GM19239 (cell line): ENCODE data around the gene MARK3.
"Not testable (repeated sequence)": the region's sequence is repeated elsewhere in the genome, so short reads cannot be mapped to it uniquely, and the experiment has no call there.

Experiments
- DNase-seq: peaks from one replicate; pipeline ENCODE4 v3.0.0; 2011; ENCODE audit warnings: low spot score; ENCODE audit not compliant: insufficient read length
- FAIRE-seq: peaks from 2 replicates; lab custom pipeline; 2011; peaks lifted over from hg19 to GRCh38; lab: Jason Lieb, UNC

MARK3 gene

DNA sequence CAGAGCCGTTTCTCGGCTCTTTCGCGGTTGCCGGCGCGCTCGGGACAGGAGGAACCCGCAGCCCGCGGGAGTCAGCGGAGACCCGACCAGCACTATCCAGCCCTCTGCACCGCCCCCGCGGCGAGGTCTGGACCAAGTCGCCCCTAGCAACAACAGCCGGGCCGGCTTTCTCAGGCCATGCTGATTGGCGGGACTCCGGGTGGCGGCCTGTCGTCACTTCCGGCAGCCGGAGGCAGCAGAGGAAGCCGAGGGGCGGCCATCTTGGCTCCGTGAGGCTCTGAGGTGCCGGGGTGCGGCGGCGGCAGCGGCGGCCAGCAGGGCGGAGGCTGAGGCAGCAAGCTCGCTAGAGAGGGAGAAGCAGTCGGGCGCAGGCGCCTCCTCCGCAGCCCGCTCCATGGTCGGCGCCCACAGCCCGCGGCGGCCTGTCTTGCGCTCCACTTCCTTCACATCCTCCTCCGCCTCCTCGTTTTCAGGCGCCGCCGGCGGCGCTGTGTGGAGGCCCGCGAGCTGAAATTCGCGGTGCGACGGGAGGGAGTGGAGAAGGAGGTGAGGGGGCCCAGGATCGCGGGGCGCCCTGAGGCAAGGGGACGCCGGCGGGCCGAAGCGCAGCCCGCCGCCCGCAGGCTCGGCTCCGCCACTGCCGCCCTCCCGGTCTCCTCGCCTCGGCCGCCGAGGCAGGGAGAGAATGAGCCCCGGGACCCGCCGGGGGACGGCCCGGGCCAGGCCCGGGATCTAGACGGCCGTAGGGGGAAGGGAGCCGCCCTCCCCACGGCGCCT, at the start of gene MARK3:
Gene MARK3, plus strand, starts transcription at position 264 of the 777 bp plus-strand sequence. CDS start 615 bp downstream, outside the sequence.
- peak; percentile 95 for DNase-seq
- FAIRE-seq = peak; percentile 96

GRCh38 chr14:103336191-103336590, 49.0 kb upstream of the MARK3 start:
- no peak for DNase-seq
- no peak for FAIRE-seq

DNA sequence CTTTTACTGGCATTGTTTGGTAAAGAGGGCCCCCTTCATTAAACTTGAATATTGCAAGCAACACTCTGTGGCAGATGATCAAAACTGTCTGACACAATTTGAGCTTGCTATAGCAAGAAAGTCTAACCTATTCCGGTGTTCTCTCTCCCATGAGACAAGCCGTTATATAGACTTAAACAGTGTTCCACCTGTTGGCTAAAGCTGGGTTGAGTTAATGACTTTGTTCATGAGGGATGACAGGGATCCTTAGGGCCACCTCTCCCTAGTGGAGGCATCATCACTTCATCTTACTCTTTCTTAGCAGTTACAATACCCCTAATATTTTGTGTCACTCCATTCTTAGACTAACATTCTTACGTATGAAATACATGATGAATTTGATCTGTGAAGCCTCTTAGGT, 47.4 kb upstream of the MARK3 start:
- FAIRE-seq (no peak), DNase-seq (no peak)

DNA sequence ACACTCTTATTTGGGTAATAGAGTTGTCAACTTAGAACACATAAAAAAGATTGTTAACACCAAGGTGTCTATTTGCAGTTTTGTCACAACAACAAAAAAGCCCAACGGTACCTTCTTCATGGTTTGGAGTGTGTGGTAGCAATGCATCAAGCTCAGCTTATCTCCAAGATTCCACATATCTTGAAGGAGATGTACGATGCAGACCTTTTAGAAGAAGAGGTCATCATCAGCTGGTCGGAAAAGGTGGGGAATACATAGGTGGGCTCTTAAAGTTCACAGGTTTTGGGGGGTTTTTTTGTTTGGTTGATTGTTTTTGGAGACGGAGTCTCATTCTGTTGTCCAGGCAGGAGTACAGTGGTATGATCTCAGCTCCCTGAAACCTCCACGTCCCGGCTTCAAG, 45.7 kb upstream of the MARK3 start:
- no peak for DNase-seq
- no peak for FAIRE-seq

GRCh38 chr14:103340480-103341212, 44.6 kb upstream of the MARK3 start:
- no peak for DNase-seq
- FAIRE-seq = no peak

GRCh38 chr14:103341250-103342129, 43.7 kb upstream of the MARK3 start:
- FAIRE-seq = no peak

GRCh38 chr14:103343164-103343879, 41.9 kb upstream of the MARK3 start:
- FAIRE-seq (no peak), DNase-seq (no peak)

More at GRCh38 chr14:103341250-103342129, 43.7 kb upstream of the MARK3 start:
- no peak for DNase-seq

DNA sequence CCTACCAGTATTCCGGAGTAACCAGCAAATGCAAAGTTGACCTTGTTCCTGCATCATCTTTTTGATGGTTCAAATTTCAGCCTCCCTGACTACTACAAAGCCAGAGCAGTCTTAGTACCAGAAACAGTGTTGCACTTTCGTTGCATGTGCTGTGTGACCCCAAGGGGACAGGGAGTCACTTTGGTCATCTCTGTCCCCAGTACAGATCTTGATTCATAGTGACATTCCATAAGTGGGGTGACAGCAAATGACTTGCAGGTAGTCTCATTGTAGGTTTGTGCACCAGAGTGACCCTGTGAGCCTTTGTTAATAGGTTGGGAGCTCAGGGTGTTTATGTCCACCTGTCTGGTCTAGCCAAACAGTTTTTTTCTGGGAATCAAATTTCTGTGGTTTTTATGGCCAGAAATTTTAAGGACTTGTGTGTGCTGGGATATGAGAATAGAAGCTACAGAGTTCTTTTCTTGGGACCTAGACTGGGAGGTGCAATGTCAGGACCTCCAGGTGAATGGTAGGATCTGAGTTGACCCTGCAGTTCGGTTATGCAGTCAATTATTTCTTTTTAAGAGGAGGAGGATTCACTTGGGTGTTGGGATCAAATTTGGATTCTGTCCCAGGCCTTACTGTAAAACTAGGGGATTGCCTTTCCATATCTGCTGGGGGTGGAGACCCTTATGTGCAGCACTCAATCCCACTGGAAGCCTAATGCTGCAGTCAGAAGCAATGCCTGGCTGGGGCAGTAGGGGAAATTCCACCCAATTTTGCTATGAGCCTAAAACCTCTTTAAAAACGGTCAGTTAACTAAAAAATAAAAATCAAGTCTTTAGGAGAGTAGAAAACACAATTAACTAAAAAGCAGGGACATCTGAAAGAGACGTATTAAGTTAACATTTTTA, 41.1 kb upstream of the MARK3 start:
- DNase-seq (no peak), FAIRE-seq (no peak)

GRCh38 chr14:103346286-103346685, 38.9 kb upstream of the MARK3 start:
- no peak for FAIRE-seq
- DNase-seq = no peak

GRCh38 chr14:103347091-103347815, 38.0 kb upstream of the MARK3 start:
- no peak for FAIRE-seq
- DNase-seq = no peak

GRCh38 chr14:103348154-103348553, 37.1 kb upstream of the MARK3 start:
- DNase-seq (no peak), FAIRE-seq (no peak)

DNA sequence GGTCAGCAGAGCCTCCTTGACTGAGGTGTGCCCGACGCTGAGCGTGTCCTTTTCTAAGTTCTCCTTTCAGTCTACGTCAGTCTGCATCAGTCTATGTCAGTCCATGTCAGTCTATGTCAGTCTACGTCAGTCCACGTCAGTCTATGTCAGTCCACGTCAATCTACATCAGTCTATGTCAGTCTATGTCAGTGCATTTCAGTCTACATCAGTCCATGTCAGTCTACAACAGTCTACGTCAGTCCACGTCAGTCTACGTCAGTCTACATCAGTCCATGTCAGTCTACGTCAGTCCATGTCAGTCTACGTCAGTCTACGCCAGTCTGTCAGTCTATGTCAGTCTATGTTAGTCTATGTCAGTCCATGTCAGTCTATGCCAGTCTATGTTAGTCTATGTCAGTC, 35.2 kb upstream of the MARK3 start:
- FAIRE-seq = no peak
- DNase-seq = no peak

- no peak for FAIRE-seq
- DNase-seq = no peak
Measured at GRCh38 chr14:103353362-103353761, 31.9 kb upstream of the MARK3 start.

- FAIRE-seq (no peak), DNase-seq (no peak)
Measured at GRCh38 chr14:103354141-103354540, 31.1 kb upstream of the MARK3 start.

DNA sequence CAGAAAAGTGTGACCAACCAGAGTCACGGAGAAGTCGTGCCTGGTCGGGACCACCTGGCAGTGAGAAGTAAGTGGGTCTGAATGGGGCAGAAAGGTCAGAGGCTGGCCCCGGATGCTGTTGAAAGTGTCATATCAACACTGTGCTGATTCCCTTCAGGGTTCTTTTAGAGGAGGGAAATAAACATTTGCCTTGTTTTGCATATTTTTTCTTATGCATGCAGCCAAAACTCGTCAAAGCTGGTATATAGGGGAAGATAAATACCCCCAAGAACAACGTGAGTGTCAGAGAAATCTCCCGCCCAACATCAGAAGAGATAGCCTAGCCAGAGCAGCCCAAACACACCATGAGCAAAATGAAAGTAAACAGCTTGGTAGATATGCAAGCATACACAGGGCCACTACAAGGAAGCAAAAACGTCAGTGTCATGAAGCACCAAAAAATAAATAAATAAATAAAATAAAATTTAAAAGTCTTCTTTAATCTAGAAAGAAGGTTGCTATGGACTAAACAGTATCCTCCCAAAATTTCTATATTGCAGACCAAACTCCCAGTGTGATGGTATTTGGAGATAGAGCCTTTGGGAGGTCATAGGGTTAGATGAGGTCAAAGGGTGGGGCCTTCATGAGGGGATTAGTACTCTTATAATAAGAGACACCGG, 29.1 kb upstream of the MARK3 start:
- no peak for DNase-seq
- FAIRE-seq = no peak

- FAIRE-seq, DNase-seq: not testable (repeated sequence)
Measured at GRCh38 chr14:103357552-103357951, 27.7 kb upstream of the MARK3 start.

- FAIRE-seq (no peak), DNase-seq (no peak)
Measured at GRCh38 chr14:103360548-103360947, 24.7 kb upstream of the MARK3 start.

GRCh38 chr14:103361867-103362266, 23.3 kb upstream of the MARK3 start:
- no peak for FAIRE-seq
- DNase-seq = no peak
